T47D (cell line): ENCODE results near the gene EIF1AD.

Experiments
- DNase-seq, 2 experiments: peaks; one replicate each; pipeline versions ENCODE4 v3.0.0 to v3.0.0-alpha.2; 2011 to 2012; ENCODE audit warnings: low read depth in 1 of 2, low spot score in 1 of 2
- JUND ChIP-seq: IDR thresholded peaks from 2 replicates; pipeline ENCODE4 v1.6.1; 2012; ENCODE audit warnings: low read depth
- in situ Hi-C: cut with HindIII; loops from 2 replicates; pipeline ENCODE4 v1.10.0; 2016; ENCODE audit warnings: low sequenced_read_pairs, low pct_unique_long_range_greater_than_20kb

Gene EIF1AD

DNA sequence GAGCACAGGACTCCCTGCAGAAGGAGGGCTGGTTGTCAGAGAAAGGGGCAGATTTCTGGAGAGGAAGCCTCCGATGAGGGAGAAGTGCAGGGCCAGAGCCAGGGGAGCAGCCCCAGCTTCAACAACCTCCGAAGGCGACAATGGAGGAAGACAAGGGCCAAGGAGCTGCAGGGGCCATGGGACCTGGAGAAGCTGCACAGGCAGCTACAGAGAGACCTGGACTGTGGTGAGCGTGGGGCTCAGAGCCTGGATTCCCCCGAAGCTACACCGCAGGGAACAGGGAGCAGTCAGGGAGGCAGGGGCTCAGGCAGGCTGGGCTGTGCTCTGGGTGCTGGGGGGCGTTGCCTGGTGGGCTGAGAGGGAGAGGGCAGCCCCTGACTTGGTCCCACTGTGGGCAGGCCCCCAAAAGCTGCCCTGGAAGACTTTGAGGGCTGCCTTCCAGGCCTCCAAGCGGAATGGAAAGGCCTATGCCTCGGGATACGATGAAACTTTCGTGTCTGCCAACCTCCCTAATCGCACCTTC, 54.3 kb downstream of the EIF1AD start:
- in situ Hi-C loops, result no loop called here
- TF ChIP-seq JUND, result no peak
- DNase-seq, result no peak

DNA sequence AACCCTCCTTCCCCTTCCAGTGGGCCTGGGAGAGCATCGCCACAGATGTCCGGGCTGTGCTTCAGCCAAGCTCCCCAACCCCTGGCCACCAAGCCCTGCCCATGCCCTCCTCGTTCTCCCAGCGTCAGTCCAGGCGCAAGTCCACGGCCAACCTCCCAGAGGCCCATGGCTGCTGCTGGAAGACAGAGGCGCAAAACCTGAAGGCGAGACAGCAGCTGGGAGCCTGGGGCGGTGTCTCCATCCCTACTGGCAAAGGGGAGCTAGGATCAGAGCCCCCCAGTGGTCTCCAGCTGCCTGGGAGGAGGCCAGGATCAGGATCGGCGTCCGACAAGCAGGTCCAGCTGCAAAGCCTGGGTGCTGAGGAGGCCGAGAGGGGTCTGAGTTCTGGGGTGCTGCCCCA, 54.8 kb downstream of the EIF1AD start:
- TF ChIP-seq JUND, result no peak
- in situ Hi-C loops, result no loop called here
- no peak for DNase-seq

DNA sequence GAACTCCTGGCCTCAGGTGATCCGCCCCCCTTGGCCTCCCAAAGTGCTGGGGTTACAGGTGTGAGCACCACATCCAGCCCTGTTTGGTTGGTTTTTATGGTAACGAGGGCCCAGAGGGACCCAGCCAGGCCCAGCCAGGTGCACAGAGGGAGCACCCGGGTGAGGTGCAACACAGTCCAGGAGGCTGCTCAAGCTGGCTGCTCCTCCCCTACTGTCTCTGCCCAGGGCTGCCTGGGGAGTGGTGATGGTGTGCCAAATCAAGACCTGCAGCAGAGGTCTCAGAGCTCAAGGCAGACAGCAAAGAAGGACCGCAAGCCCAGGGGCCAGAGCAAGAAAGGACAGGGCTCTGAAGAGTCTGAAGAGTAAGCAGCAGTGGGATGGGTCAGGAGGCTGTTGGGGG, 55.3 kb downstream of the EIF1AD start:
- TF ChIP-seq JUND, result no peak
- in situ Hi-C loops, result no loop called here
- no peak for DNase-seq
